Measurements from ENCODE around the gene ZNF862.

The ZNF862 gene

GRCh38 chr7:149811221-149811620 is 27.0 kb upstream of the ZNF862 start:
- DNase-seq (ENCODE audit: low spot score) = no peak
- TF ChIP-seq CTCF (IDR thresholded peaks at IDR 0.05; ENCODE audit: extremely low read depth, missing control alignments) = no peak

GRCh38 chr7:149811831-149812490 is 26.2 kb upstream of the ZNF862 start:
- no peak for TF ChIP-seq CTCF (IDR thresholded peaks at IDR 0.05; ENCODE audit: extremely low read depth, missing control alignments)
- no peak for DNase-seq (ENCODE audit: low spot score)

GRCh38 chr7:149813254-149814035 is 24.7 kb upstream of the ZNF862 start:
- DNase-seq (ENCODE audit: low spot score) = no peak
- TF ChIP-seq CTCF (IDR thresholded peaks at IDR 0.05; ENCODE audit: extremely low read depth, missing control alignments) = no peak

- TF ChIP-seq CTCF (IDR thresholded peaks at IDR 0.05; ENCODE audit: extremely low read depth, missing control alignments) = no peak
Measured at GRCh38 chr7:149814494-149814893, 23.7 kb upstream of the ZNF862 start.

GRCh38 chr7:149815121-149815520 is 23.1 kb upstream of the ZNF862 start:
- no peak for TF ChIP-seq CTCF (IDR thresholded peaks at IDR 0.05; ENCODE audit: extremely low read depth, missing control alignments)
- no peak for DNase-seq (ENCODE audit: low spot score)

More at GRCh38 chr7:149814494-149814893, 23.7 kb upstream of the ZNF862 start:
- no peak for DNase-seq (ENCODE audit: low spot score)

GRCh38 chr7:149815661-149816266 is 22.4 kb upstream of the ZNF862 start:
- TF ChIP-seq CTCF (IDR thresholded peaks at IDR 0.05; ENCODE audit: extremely low read depth, missing control alignments) = no peak
- DNase-seq (ENCODE audit: low spot score) = no peak

GRCh38 chr7:149816267-149816751 is 21.9 kb upstream of the ZNF862 start:
- no peak for TF ChIP-seq CTCF (IDR thresholded peaks at IDR 0.05; ENCODE audit: extremely low read depth, missing control alignments)
- no peak for DNase-seq (ENCODE audit: low spot score)

Measured in GM20000 (cell line).